IMR-90 (cell line): ENCODE measurements around the gene CCDC102B. TPM values are rescaled to one million over a fixed set of nuclear protein-coding genes. Genes with fewer than 3 reads are reported as not detected.

ENCODE experiments used
- ATAC-seq: fragments of 200-7000 bp; cut with Tn5 transposase; 2 replicates; pipeline ENCODE4 v1.9.1; 2020; ENCODE audit warnings: low read depth, mild to moderate bottlenecking, moderate library complexity
- BruUV-seq: library from RNA; stranded (reverse); fragments of 400-500 nt; replicated peaks from 2 replicates; lab custom pipeline; 2021; lab: Mats Ljungman, UMichigan
- CTCF ChIA-PET: fragments of 300-600 bp; formaldehyde crosslinking; extraction: SDS; loops from one replicate; lab custom pipeline; 2021; ENCODE audit warnings: antibody characterized with exemption; lab: Yijun Ruan, JAX
- POLR2A ChIA-PET: fragments of 300-600 bp; sonication (Branson Sonifier 250); formaldehyde crosslinking; loops from one replicate; lab custom pipeline; 2022; ENCODE audit warnings: antibody characterized with exemption; ENCODE audit not compliant: unreplicated experiment; lab: Charles Lee
- DNase-seq: peaks from one replicate; pipeline ENCODE4 v3.0.0; 2013
- H2AFZ ChIP-seq: replicated peaks from 2 replicates; pipeline ENCODE3; 2013; ENCODE audit warnings: low read length, mild to moderate bottlenecking; ENCODE audit not compliant: poor library complexity
- H2AK5ac ChIP-seq: 2 replicates; pipeline ENCODE4 v1.6.1; 2013; ENCODE audit warnings: low read depth, low read length, inconsistent platforms
- H2AK9ac ChIP-seq: replicated peaks from 2 replicates; pipeline ENCODE3; 2013; ENCODE audit warnings: mild to moderate bottlenecking, low read depth, low read length, moderate library complexity; ENCODE audit not compliant: poor library complexity
- H2BK120ac ChIP-seq: 2 replicates; pipeline ENCODE4 v1.6.1; 2013; ENCODE audit warnings: low read depth, low read length, inconsistent platforms
- H2BK15ac ChIP-seq: 3 replicates; pipeline ENCODE4 v1.6.1; 2013; ENCODE audit warnings: low read depth, low read length, inconsistent platforms
- H2BK20ac ChIP-seq: 2 replicates; pipeline ENCODE4 v1.6.1; 2013; ENCODE audit warnings: low read depth, mild to moderate bottlenecking, inconsistent platforms, low read length, moderate library complexity
- H2BK5ac ChIP-seq: 2 replicates; pipeline ENCODE4 v1.6.1; 2013; ENCODE audit warnings: mild to moderate bottlenecking, low read depth, low read length, inconsistent platforms; ENCODE audit not compliant: poor library complexity, severe bottlenecking
- H3K14ac ChIP-seq: replicated peaks from 2 replicates; pipeline ENCODE4 v1.6.1; 2013; ENCODE audit warnings: low read depth, low read length, inconsistent platforms
- H3K18ac ChIP-seq: 2 replicates; pipeline ENCODE4 v1.6.1; 2013; ENCODE audit warnings: low read depth, low read length, control low read depth
- H3K23ac ChIP-seq: 2 replicates; pipeline ENCODE4 v1.6.1; 2013; ENCODE audit warnings: low read depth, low read length, inconsistent platforms
- H3K27ac ChIP-seq: 2 replicates; pipeline ENCODE4 v1.5.1; 2013; ENCODE audit warnings: mild to moderate bottlenecking, control low read depth, low read length; ENCODE audit not compliant: insufficient read depth
- H3K27me3 ChIP-seq: 2 replicates; pipeline ENCODE4 v1.6.1; 2013; ENCODE audit warnings: low read length; ENCODE audit not compliant: control insufficient read depth, insufficient read depth
- H3K36me3 ChIP-seq: 2 replicates; pipeline ENCODE4 v1.6.1; 2013; ENCODE audit warnings: low read length, mixed read lengths; ENCODE audit not compliant: control insufficient read depth, insufficient read depth
- H3K4ac ChIP-seq: 2 replicates; pipeline ENCODE4 v1.6.1; 2013; ENCODE audit warnings: low read depth, low read length, inconsistent platforms
- H3K4me1 ChIP-seq: 2 replicates; pipeline ENCODE4 v1.6.1; 2013; ENCODE audit warnings: low read length, mixed read lengths; ENCODE audit not compliant: control insufficient read depth, insufficient read depth
- H3K4me2 ChIP-seq: 2 replicates; pipeline ENCODE4 v1.6.1; 2013; ENCODE audit warnings: low read depth, mild to moderate bottlenecking, control low read depth, low read length, moderate library complexity
- H3K4me3 ChIP-seq: 2 replicates; pipeline ENCODE4 v1.5.1; 2013; ENCODE audit warnings: low read depth, mild to moderate bottlenecking, control low read depth, low read length, moderate library complexity; ENCODE audit not compliant: insufficient read depth
- H3K56ac ChIP-seq: 2 replicates; pipeline ENCODE4 v1.6.1; 2013; ENCODE audit warnings: low read length, inconsistent platforms; ENCODE audit not compliant: insufficient read depth; ENCODE audit errors: extremely low read depth
- H3K79me1 ChIP-seq, 2 experiments: 2 replicates each; pipeline ENCODE4 v1.6.1; 2013; ENCODE audit warnings: low read length in 2 of 2, inconsistent platforms in 1 of 2, low read depth in 1 of 2
- H3K9ac ChIP-seq: 2 replicates; pipeline ENCODE4 v1.6.1; 2013; ENCODE audit warnings: low read depth, low read length, control low read depth
- H3K9me1 ChIP-seq: 2 replicates; pipeline ENCODE4 v1.6.1; 2013; ENCODE audit warnings: low read length, inconsistent platforms; ENCODE audit not compliant: insufficient read depth
- H3K9me3 ChIP-seq: 2 replicates; pipeline ENCODE4 v1.6.1; 2013; ENCODE audit warnings: low read length; ENCODE audit not compliant: control insufficient read depth, insufficient read depth
- H4K20me1 ChIP-seq: 2 replicates; pipeline ENCODE4 v1.6.1; 2013; ENCODE audit warnings: low read length, inconsistent platforms; ENCODE audit not compliant: insufficient read depth
- H4K5ac ChIP-seq: 2 replicates; pipeline ENCODE4 v1.6.1; 2013; ENCODE audit warnings: mild to moderate bottlenecking, low read depth, low read length, control low read depth
- H4K8ac ChIP-seq, 2 experiments: 2 replicates each; pipeline ENCODE4 v1.6.1; 2013; ENCODE audit warnings: low read depth in 2 of 2, low read length in 2 of 2, control low read depth in 1 of 2, inconsistent platforms in 1 of 2
- H4K91ac ChIP-seq: 2 replicates; pipeline ENCODE4 v1.6.1; 2013; ENCODE audit warnings: low read depth, low read length, inconsistent platforms; ENCODE audit not compliant: insufficient read depth
- POLR2A ChIP-seq: IDR thresholded peaks from 2 replicates; pipeline ENCODE4 v1.6.1; 2012; ENCODE audit warnings: mild to moderate bottlenecking, low read depth, low read length
- WGBS, 2 experiments: methylation state at CpG; one replicate each; pipeline versions ENCODE4 v1.1.5 to v1.1.7; 2013; ENCODE audit warnings: missing lambda C conversion rate in 2 of 2; ENCODE audit not compliant: insufficient read length in 1 of 2; ENCODE audit errors: extremely low coverage in 2 of 2; 5-methylcytosine and 5-hydroxymethylcytosine counted together
- dilution Hi-C: fragments of 300-500 bp; cut with HindIII; formaldehyde crosslinking; loops from one replicate; pipeline ENCODE4 v1.14.3; 2018; ENCODE audit warnings: low sequenced_read_pairs; ENCODE audit not compliant: unreplicated experiment
- in situ Hi-C: fragments of 300-500 bp; cut with MboI; formaldehyde crosslinking; loops from 3 replicates; pipeline ENCODE4 v1.14.3; 2019; ENCODE audit warnings: low sequenced_read_pairs, inconsistent platforms, mixed read lengths
- intact Hi-C: fragments of 100-400 bp; cut with micrococcal nuclease; formaldehyde crosslinking; loops from 2 replicates; pipeline ENCODE4 v1.10.0; 2022
- polyA plus RNA-seq, 3 experiments: library from polyadenylated mRNA; depleted of rRNA; stranded (reverse); fragments of >200 nt; gene quantifications; 2 replicates each; pipeline ENCODE4 v1.2.3, GENCODE V29; 2012; ENCODE audit warnings: low replicate concordance in 1 of 3
- total RNA-seq: library from RNA; depleted of rRNA; stranded (reverse); fragments of >200 nt; gene quantifications from 2 replicates; pipeline ENCODE4 v1.2.3, GENCODE V29; 2012
- TF ChIP-seq, protein P1 (sequence below): fragments of 150-350 bp; IDR thresholded peaks from 2 replicates; pipeline ENCODE4 v1.6.1; 2017; ENCODE audit warnings: mild to moderate bottlenecking, antibody characterized with exemption, low read length, low read depth

Gene CCDC102B
- total and polyA plus RNA-seq, 2 of the 4 experiments (the other 2 are of a cell fraction) = 0.54 to 1.4 TPM

- Histone ChIP-seq H3K4ac (no peak overlapping the region), H3K18ac (no peak overlapping the region), H2BK15ac (no peak overlapping the region), H3K9me1 (no peaks in the 10 kb centered on the region), H4K5ac (no peak overlapping the region), H3K9ac (no peak overlapping the region), H4K20me1 (no peaks in the 10 kb centered on the region), H2BK120ac (no peak overlapping the region), H3K23ac (no peak overlapping the region), H2BK5ac (no peak overlapping the region), H2AFZ (no peak overlapping the region), H3K9me3 (no peaks in the 10 kb centered on the region), H4K8ac (no peak overlapping the region), H3K4me2 (no peak overlapping the region), H3K56ac (no peak overlapping the region), H3K4me3 (no peak overlapping the region), H3K27ac (no peak overlapping the region), H3K14ac (no peak overlapping the region), H2BK20ac (no peak overlapping the region), H2AK5ac (no peak overlapping the region), H3K4me1 (no peaks in the 10 kb centered on the region), H4K91ac (no peak overlapping the region), H2AK9ac (no peak overlapping the region), H3K36me3 (no peaks in the 10 kb centered on the region), H3K27me3 (no peaks in the 10 kb centered on the region), H3K79me1 (no peaks in the 10 kb centered on the region)
- TF ChIP-seq, protein P1, sequence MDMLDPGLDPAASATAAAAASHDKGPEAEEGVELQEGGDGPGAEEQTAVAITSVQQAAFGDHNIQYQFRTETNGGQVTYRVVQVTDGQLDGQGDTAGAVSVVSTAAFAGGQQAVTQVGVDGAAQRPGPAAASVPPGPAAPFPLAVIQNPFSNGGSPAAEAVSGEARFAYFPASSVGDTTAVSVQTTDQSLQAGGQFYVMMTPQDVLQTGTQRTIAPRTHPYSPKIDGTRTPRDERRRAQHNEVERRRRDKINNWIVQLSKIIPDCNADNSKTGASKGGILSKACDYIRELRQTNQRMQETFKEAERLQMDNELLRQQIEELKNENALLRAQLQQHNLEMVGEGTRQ = no peak
- no peak for TF ChIP-seq POLR2A
- no peak for ATAC-seq
- ChIA-PET CTCF (interaction anchor here (0.5 kb wide), 1 partner anchor 21 kb away, joined by 4 read pairs; no protein-coding TSS in a partner anchor), POLR2A (no interaction called here)
- 100% methylated on average over 1 of the region's 4 CpGs; no CpG with 5 or more reads in 1 of the 2 experiments for WGBS, 2 experiments
- no peak for DNase-seq
- in situ Hi-C loops = no loop called here
- intact Hi-C loops = no loop called here
- dilution Hi-C loops = no loop called here
- BruUV-seq = no TSS peak
Measured at GRCh38 chr18:68948622-68949021, 150.7 kb downstream of the CCDC102B start.
